ENCODE measurements around the gene SNED1.
"Not testable (repeated sequence)": the region's sequence is repeated elsewhere in the genome, so short reads cannot be mapped to it uniquely, and the experiment has no call there.

SNED1 gene

GRCh38 chr2:240972201-240972600, 26.2 kb upstream of the SNED1 start:
- in situ Hi-C loops (cut with MboI; ENCODE audit: low sequenced_read_pairs): no loop called here

GRCh38 chr2:240972636-240973521, 25.5 kb upstream of the SNED1 start:
- in situ Hi-C loops (cut with MboI; ENCODE audit: low sequenced_read_pairs): no loop called here

GRCh38 chr2:240974771-240975572, 23.4 kb upstream of the SNED1 start:
- in situ Hi-C loops (cut with MboI; ENCODE audit: low sequenced_read_pairs): no loop called here

GRCh38 chr2:240975903-240976302, 22.5 kb upstream of the SNED1 start:
- in situ Hi-C loops (cut with MboI; ENCODE audit: low sequenced_read_pairs): not testable (repeated sequence)

- in situ Hi-C loops (cut with MboI; ENCODE audit: low sequenced_read_pairs): no loop called here
Observed at GRCh38 chr2:240981280-240981679, 17.1 kb upstream of the SNED1 start.

GRCh38 chr2:240981871-240982800, 16.3 kb upstream of the SNED1 start:
- in situ Hi-C loops (cut with MboI; ENCODE audit: low sequenced_read_pairs): no loop called here

GRCh38 chr2:240982821-240983281, 15.6 kb upstream of the SNED1 start:
- in situ Hi-C loops (cut with MboI; ENCODE audit: low sequenced_read_pairs): no loop called here

- in situ Hi-C loops (cut with MboI; ENCODE audit: low sequenced_read_pairs): no loop called here
Observed at GRCh38 chr2:240983361-240983995, 14.9 kb upstream of the SNED1 start.

GRCh38 chr2:240983996-240984498, 14.4 kb upstream of the SNED1 start:
- in situ Hi-C loops (cut with MboI; ENCODE audit: low sequenced_read_pairs): no loop called here

GRCh38 chr2:240985881-240986786, 12.3 kb upstream of the SNED1 start:
- in situ Hi-C loops (cut with MboI; ENCODE audit: low sequenced_read_pairs): no loop called here

GRCh38 chr2:240986787-240987411, 11.5 kb upstream of the SNED1 start:
- in situ Hi-C loops (cut with MboI; ENCODE audit: low sequenced_read_pairs): no loop called here

- in situ Hi-C loops (cut with MboI; ENCODE audit: low sequenced_read_pairs): no loop called here
Observed at GRCh38 chr2:240987588-240987987, 10.8 kb upstream of the SNED1 start.

GRCh38 chr2:240988146-240988545, 10.3 kb upstream of the SNED1 start:
- in situ Hi-C loops (cut with MboI; ENCODE audit: low sequenced_read_pairs): no loop called here

GRCh38 chr2:240988571-240989271, 9.7 kb upstream of the SNED1 start:
- in situ Hi-C loops (cut with MboI; ENCODE audit: low sequenced_read_pairs): no loop called here

GRCh38 chr2:240989451-240990265, 8.8 kb upstream of the SNED1 start:
- in situ Hi-C loops (cut with MboI; ENCODE audit: low sequenced_read_pairs): no loop called here

GRCh38 chr2:240990266-240990529, 8.2 kb upstream of the SNED1 start:
- in situ Hi-C loops (cut with MboI; ENCODE audit: low sequenced_read_pairs): no loop called here

- in situ Hi-C loops (cut with MboI; ENCODE audit: low sequenced_read_pairs): no loop called here
Observed at GRCh38 chr2:240990726-240991377, 7.6 kb upstream of the SNED1 start.
